Upper lobe of right lung (tissue), 1 donor: Measurements from ENCODE around the gene NPHP4. TPM values are rescaled to one million over a fixed set of nuclear protein-coding genes. Genes with fewer than 3 reads are reported as not detected.

ENCODE experiments used
- ATAC-seq: fragments of 200-7000 bp; cut with Tn5 transposase; one replicate; pipeline ENCODE4 v1.9.1; 2020; ENCODE audit warnings: mild to moderate bottlenecking, moderate library complexity
- DNase-seq: peaks from one replicate; pipeline ENCODE4 v3.0.0-alpha.2; 2020
- H3K27ac ChIP-seq: fragments of 200-600 bp; one replicate; pipeline ENCODE4 v1.8.0; 2022
- H3K27me3 ChIP-seq: fragments of 200-600 bp; one replicate; pipeline ENCODE4 v1.8.0; 2022; ENCODE audit warnings: mild to moderate bottlenecking
- H3K36me3 ChIP-seq: fragments of 200-600 bp; one replicate; pipeline ENCODE4 v1.8.0; 2022
- H3K4me1 ChIP-seq: fragments of 200-600 bp; one replicate; pipeline ENCODE4 v1.8.0; 2022
- H3K4me3 ChIP-seq: fragments of 200-600 bp; one replicate; pipeline ENCODE4 v1.8.0; 2022; ENCODE audit warnings: mild to moderate bottlenecking
- H3K9me3 ChIP-seq: fragments of 200-600 bp; one replicate; pipeline ENCODE4 v1.8.0; 2022
- intact Hi-C: fragments of 100-400 bp; cut with DNase I; formaldehyde crosslinking; loops from one replicate; pipeline ENCODE4 v1.11.0; 2022
- total RNA-seq: library from RNA; stranded (reverse); fragmentation: NEBNext Ultra II Directional; extraction: Animal tissue kit (Norgen Biotek cat#: 25700); gene quantifications from one replicate; pipeline ENCODE4 v1.2.1, GENCODE V29; 2021
- TF ChIP-seq, protein P1 (sequence below): fragments of 200-600 bp; IDR thresholded peaks from one replicate; pipeline ENCODE4 v1.8.0; 2022; ENCODE audit warnings: antibody characterized with exemption
- donor health status: DM: no; HTN: yes; CAD: no; lungs with severe emphysema.

The NPHP4 gene
- total RNA-seq, 1 donor from 2014 or later: 14.6 TPM

DNA sequence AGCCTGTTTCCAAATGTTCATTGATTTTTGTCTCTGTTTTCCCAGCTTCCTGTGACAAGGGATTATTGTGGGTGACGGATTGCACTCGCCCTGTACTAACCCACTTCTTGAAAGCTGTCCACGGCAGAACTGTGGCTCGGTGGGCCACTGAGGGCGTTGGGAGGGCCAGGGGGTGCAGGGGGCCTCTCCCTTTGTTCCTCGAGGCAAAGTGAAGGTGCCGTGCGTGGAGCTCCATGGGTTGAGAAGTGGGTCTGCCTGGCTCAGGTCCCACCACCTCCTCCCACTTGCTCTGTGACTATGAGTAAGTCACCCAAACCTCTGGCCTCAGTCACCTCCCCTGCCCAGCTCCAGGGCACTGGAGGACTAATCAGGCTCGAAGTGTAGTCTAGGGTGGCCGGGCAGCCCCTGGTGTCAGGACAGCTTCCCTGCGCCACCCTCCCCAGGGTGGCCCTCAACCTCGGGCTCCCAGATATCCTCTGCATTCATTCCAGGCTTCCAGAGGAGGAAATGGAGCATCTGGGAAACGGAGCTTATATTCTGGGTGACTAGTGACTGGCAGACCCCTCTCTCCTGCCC, 148.6 kb downstream of the NPHP4 start:
- H3K4me3 ChIP-seq: no peak overlapping the region
- no peaks in the 10 kb centered on the region for H3K36me3 ChIP-seq
- no peak for DNase-seq
- intact Hi-C loops: no loop called here
- H3K27me3 ChIP-seq: peaks cover 28% of the 10 kb centered on the region
- TF ChIP-seq, protein P1, sequence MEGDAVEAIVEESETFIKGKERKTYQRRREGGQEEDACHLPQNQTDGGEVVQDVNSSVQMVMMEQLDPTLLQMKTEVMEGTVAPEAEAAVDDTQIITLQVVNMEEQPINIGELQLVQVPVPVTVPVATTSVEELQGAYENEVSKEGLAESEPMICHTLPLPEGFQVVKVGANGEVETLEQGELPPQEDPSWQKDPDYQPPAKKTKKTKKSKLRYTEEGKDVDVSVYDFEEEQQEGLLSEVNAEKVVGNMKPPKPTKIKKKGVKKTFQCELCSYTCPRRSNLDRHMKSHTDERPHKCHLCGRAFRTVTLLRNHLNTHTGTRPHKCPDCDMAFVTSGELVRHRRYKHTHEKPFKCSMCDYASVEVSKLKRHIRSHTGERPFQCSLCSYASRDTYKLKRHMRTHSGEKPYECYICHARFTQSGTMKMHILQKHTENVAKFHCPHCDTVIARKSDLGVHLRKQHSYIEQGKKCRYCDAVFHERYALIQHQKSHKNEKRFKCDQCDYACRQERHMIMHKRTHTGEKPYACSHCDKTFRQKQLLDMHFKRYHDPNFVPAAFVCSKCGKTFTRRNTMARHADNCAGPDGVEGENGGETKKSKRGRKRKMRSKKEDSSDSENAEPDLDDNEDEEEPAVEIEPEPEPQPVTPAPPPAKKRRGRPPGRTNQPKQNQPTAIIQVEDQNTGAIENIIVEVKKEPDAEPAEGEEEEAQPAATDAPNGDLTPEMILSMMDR: no peak
- no peaks in the 10 kb centered on the region for H3K4me1 ChIP-seq
- H3K27ac ChIP-seq: no peak overlapping the region
- ATAC-seq: no peak
- no peaks in the 10 kb centered on the region for H3K9me3 ChIP-seq

- H3K36me3 ChIP-seq: no peaks in the 10 kb centered on the region
- TF ChIP-seq, protein P1: no peak
- ATAC-seq (no peak), DNase-seq (no peak)
- no peaks in the 10 kb centered on the region for H3K4me1 ChIP-seq
- H3K4me3 ChIP-seq: no peak overlapping the region
- intact Hi-C loops: no loop called here
- no peaks in the 10 kb centered on the region for H3K9me3 ChIP-seq
- H3K27ac ChIP-seq: no peak overlapping the region
- H3K27me3 ChIP-seq: peaks cover 26% of the 10 kb centered on the region
Observed at GRCh38 chr1:5842679-5843078, 149.5 kb downstream of the NPHP4 start.

- H3K4me1 ChIP-seq: no peaks in the 10 kb centered on the region
- H3K4me3 ChIP-seq: no peak overlapping the region
- no peak overlapping the region for H3K27ac ChIP-seq
- ATAC-seq (no peak), DNase-seq (no peak)
- no peaks in the 10 kb centered on the region for H3K9me3 ChIP-seq
- TF ChIP-seq, protein P1: no peak
- H3K36me3 ChIP-seq: no peaks in the 10 kb centered on the region
- H3K27me3 ChIP-seq: peaks cover 12% of the 10 kb centered on the region
- intact Hi-C loops: no loop called here
Observed at GRCh38 chr1:5840551-5841001, 151.6 kb downstream of the NPHP4 start.

DNA sequence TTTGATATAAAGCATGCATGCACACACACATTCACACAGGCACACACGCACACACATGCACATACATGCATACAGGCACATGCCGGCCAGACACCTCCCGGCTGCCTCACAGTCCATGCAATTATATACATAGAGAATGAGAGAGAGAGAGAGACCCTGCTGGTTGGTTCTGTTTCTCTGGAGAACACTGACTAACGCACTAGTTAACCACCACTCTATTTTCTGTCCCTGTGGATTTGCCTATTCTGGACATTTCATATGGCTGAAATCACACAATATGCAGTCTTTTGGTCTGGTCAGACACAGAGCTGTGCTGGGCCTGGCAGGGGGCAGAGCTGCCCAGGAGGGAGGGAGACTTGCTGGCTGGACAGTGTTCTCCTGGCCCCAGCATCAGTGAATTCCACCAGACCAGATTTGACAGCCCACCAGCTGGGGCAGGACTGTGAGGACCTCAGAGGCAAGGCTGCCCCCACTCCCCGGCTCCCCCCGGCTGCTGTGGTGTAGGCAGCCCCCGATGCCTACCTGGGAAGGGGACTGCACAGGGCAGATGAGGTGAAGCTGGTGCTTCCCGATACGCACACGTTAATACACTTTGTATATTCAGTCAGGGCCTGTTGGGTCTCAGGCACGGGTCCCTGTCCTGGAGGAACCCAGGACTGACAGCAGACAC, 152.2 kb downstream of the NPHP4 start:
- H3K4me1 ChIP-seq: no peaks in the 10 kb centered on the region
- H3K27ac ChIP-seq: no peak overlapping the region
- no peaks in the 10 kb centered on the region for H3K36me3 ChIP-seq
- H3K27me3 ChIP-seq: peaks cover 12% of the 10 kb centered on the region
- no peak for ATAC-seq
- H3K4me3 ChIP-seq: no peak overlapping the region
- TF ChIP-seq, protein P1: no peak
- no peak for DNase-seq
- intact Hi-C loops: no loop called here
- H3K9me3 ChIP-seq: no peaks in the 10 kb centered on the region

DNA sequence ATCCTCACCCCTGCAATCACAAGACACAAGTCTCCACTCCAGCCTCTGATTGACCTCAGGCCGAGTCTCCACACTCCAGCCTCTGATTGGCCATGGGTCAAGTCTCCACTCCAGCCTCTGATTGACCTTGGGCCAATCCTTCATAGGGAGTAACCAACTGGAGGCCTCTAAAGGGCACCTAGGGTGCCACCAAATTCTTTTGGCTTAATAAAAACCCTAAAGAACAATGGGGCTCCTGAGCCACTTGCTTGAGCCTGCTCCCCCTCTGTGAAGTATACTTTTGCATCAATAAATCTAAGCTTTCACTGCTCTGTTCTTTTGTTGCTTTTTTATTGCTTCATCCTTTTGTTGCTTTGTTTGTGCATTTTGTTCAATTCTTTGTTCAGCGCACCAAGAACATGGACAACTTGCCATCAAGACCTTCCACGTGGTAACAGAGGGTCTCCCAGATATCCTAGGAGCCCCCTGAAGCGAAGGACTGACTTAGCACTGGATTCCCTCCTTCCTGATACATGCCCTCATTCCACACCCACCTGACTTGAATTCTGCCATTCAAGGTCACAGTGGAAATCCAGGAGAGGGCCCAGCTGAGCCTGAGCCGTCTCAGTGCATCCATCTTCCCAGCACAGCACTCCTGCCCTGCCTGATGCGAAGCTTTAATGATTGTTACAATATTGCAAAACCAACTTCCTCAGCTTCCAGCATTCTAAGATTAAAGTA, 152.9 kb downstream of the NPHP4 start:
- Histone ChIP-seq H3K4me3 (no peak overlapping the region), H3K27me3 (peaks cover 9% of the 10 kb centered on the region), H3K9me3 (no peaks in the 10 kb centered on the region), H3K36me3 (no peaks in the 10 kb centered on the region), H3K4me1 (no peaks in the 10 kb centered on the region), H3K27ac (no peak overlapping the region)
- DNase-seq (no peak), ATAC-seq (no peak)
- TF ChIP-seq, protein P1: no peak
- intact Hi-C loops: no loop called here
